HepG2 (cell line): Measurements from ENCODE around the gene E2F1. TPM values are rescaled to one million over a fixed set of nuclear protein-coding genes. Genes with fewer than 3 reads are reported as not detected.

Source experiments
- CHD4 ChIP-seq: fragments of 200-600 bp; sonication (generic); IDR thresholded peaks from 2 replicates; pipeline ENCODE4 v1.7.0; 2017; ENCODE audit warnings: mild to moderate bottlenecking, low read length, borderline replicate concordance
- FOXP1 ChIP-seq, 2 experiments: fragments of 450-650 bp in 1 of 2; IDR thresholded peaks; 2 replicates each; pipeline ENCODE4 v1.6.1; 2017 to 2018; ENCODE audit warnings: antibody characterized with exemption in 1 of 2
- GMEB2 ChIP-seq: IDR thresholded peaks from 2 replicates; pipeline ENCODE4 v1.6.1; 2016; ENCODE audit warnings: missing biosample characterization, missing genetic modification reagents, low read depth
- JUN ChIP-seq: sonication (generic); formaldehyde crosslinking; IDR thresholded peaks from 2 replicates; pipeline ENCODE4 v1.4.0; 2020; ENCODE audit warnings: mild to moderate bottlenecking, missing genetic modification reagents
- MBD4 ChIP-seq: IDR thresholded peaks from 2 replicates; pipeline ENCODE4 v1.6.1; 2012; ENCODE audit warnings: low read length, inconsistent platforms, borderline replicate concordance
- RBAK ChIP-seq: sonication (generic); formaldehyde crosslinking; IDR thresholded peaks from 2 replicates; pipeline ENCODE4 v1.5.1; 2020; ENCODE audit warnings: mild to moderate bottlenecking, missing genetic modification reagents
- TP53 ChIP-seq: sonication (generic); formaldehyde crosslinking; conservative IDR thresholded peaks from 2 replicates; pipeline ENCODE4 v1.4.0; 2020; ENCODE audit warnings: missing genetic modification reagents
- ZBTB1 ChIP-seq: sonication (generic); formaldehyde crosslinking; IDR thresholded peaks from 2 replicates; pipeline ENCODE4 v1.4.0; 2020; ENCODE audit warnings: missing genetic modification reagents, borderline replicate concordance
- ZBTB3 ChIP-seq: sonication (generic); formaldehyde crosslinking; IDR thresholded peaks from 2 replicates; pipeline ENCODE4 v1.4.0; 2020; ENCODE audit warnings: low read depth, mild to moderate bottlenecking, moderate library complexity, missing genetic modification reagents, borderline replicate concordance
- ZFP37 ChIP-seq: sonication (generic); formaldehyde crosslinking; IDR thresholded peaks from 2 replicates; pipeline ENCODE4 v1.4.0; 2020; ENCODE audit warnings: missing genetic modification reagents, borderline replicate concordance
- ZFP62 ChIP-seq: sonication (generic); formaldehyde crosslinking; IDR thresholded peaks from 2 replicates; pipeline ENCODE4 v1.4.0; 2020; ENCODE audit warnings: missing genetic modification reagents
- ZFP82 ChIP-seq: sonication (generic); formaldehyde crosslinking; IDR thresholded peaks from 2 replicates; pipeline ENCODE4 v1.5.1; 2020; ENCODE audit warnings: mild to moderate bottlenecking, missing genetic modification reagents, borderline replicate concordance
- ZNF17 ChIP-seq: sonication (generic); formaldehyde crosslinking; IDR thresholded peaks from 2 replicates; pipeline ENCODE4 v1.5.0; 2020; ENCODE audit warnings: mild to moderate bottlenecking, missing genetic modification reagents
- ZNF317 ChIP-seq: sonication (generic); formaldehyde crosslinking; IDR thresholded peaks from 2 replicates; pipeline ENCODE4 v1.5.0; 2020; ENCODE audit warnings: mild to moderate bottlenecking, missing genetic modification reagents
- ZNF337 ChIP-seq: sonication (generic); formaldehyde crosslinking; IDR thresholded peaks from 2 replicates; pipeline ENCODE4 v1.5.1; 2020; ENCODE audit warnings: missing genetic modification reagents, low read depth, mild to moderate bottlenecking, borderline replicate concordance
- ZNF34 ChIP-seq: sonication (generic); formaldehyde crosslinking; IDR thresholded peaks from 2 replicates; pipeline ENCODE4 v1.4.0; 2020; ENCODE audit warnings: mild to moderate bottlenecking, missing genetic modification reagents, borderline replicate concordance
- ZNF543 ChIP-seq: sonication (generic); formaldehyde crosslinking; IDR thresholded peaks from 2 replicates; pipeline ENCODE4 v1.4.0; 2020; ENCODE audit warnings: mild to moderate bottlenecking, missing genetic modification reagents
- ZNF629 ChIP-seq: sonication (generic); formaldehyde crosslinking; conservative IDR thresholded peaks from 2 replicates; pipeline ENCODE4 v1.5.0; 2020; ENCODE audit warnings: missing genetic modification reagents
- ZNF678 ChIP-seq: sonication (generic); formaldehyde crosslinking; IDR thresholded peaks from 2 replicates; pipeline ENCODE4 v1.4.0; 2020; ENCODE audit warnings: mild to moderate bottlenecking, missing genetic modification reagents
- ZNF850 ChIP-seq: sonication (generic); formaldehyde crosslinking; conservative IDR thresholded peaks from 2 replicates; pipeline ENCODE4 v1.9.0; 2021; ENCODE audit warnings: mild to moderate bottlenecking, missing genetic modification reagents
- ZSCAN20 ChIP-seq: sonication (generic); formaldehyde crosslinking; IDR thresholded peaks from 2 replicates; pipeline ENCODE4 v1.4.0; 2020; ENCODE audit warnings: missing genetic modification reagents, mild to moderate bottlenecking, borderline replicate concordance
- polyA plus RNA-seq, 8 experiments: library from polyadenylated mRNA; depleted of rRNA in 3 of 8; stranded (reverse) in 7 of 8; unstranded in 1 of 8; fragments of >200 nt; fragmentation: Illumina TruSeq in 4 of 8; extraction: Trizol in 4 of 8; gene quantifications; 2 replicates each; pipeline versions ENCODE4 v1.2.1 to v1.2.3, GENCODE V29; 2011 to 2016; ENCODE audit warnings: low read depth in 4 of 8, missing spikeins in 1 of 8, mixed read lengths in 1 of 8; ENCODE audit not compliant: insufficient read depth in 1 of 8
- total RNA-seq, 5 experiments: library from RNA; depleted of rRNA; stranded (reverse); fragments of >200 nt; fragmentation: Illumina TruSeq; extraction: Trizol; gene quantifications; 2 replicates each; pipeline ENCODE4 v1.2.3, GENCODE V29; 2016; ENCODE audit warnings: low read depth in 1 of 5
- TF ChIP-seq, protein P1 (sequence below): sonication (generic); formaldehyde crosslinking; IDR thresholded peaks from 2 replicates; pipeline ENCODE4 v1.4.0; 2020; ENCODE audit warnings: missing genetic modification reagents

Gene E2F1
- total and polyA plus RNA-seq, 2 of the 13 experiments (the other 11 are each of a cell fraction or from before 2014, with no cell fraction given): 25.5 to 39.4 TPM

- TF ChIP-seq GMEB2 (CRISPR knock-in tag): no peak
- TF ChIP-seq JUN (CRISPR knock-in tag): 0 out of 2 replicates have a peak, but pooled peaks have one; percentile 1
- TF ChIP-seq ZNF317 (CRISPR knock-in tag): no peak
- no peak for TF ChIP-seq RBAK (CRISPR knock-in tag)
- 0 out of 2 replicates have a peak, but pooled peaks have one; percentile 33 for TF ChIP-seq ZNF543 (CRISPR knock-in tag)
- TF ChIP-seq MBD4: no peak
- 0 out of 2 replicates have a peak, but pooled peaks have one; percentile 17 for TF ChIP-seq CHD4
- TF ChIP-seq FOXP1 (IDR thresholded peaks at IDR 0.05): no peak
- TF ChIP-seq FOXP1 (CRISPR knock-in tag; IDR thresholded peaks at IDR 0.05): no peak
- TF ChIP-seq, protein P1, sequence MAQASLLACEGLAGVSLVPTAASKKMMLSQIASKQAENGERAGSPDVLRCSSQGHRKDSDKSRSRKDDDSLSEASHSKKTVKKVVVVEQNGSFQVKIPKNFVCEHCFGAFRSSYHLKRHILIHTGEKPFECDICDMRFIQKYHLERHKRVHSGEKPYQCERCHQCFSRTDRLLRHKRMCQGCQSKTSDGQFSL: no peak
- TF ChIP-seq ZNF629 (CRISPR knock-in tag): peak; percentile 37; the same call in 1 of the 2 replicates
- peak; percentile 60; the same call in 1 of the 2 replicates for TF ChIP-seq ZSCAN20 (CRISPR knock-in tag)
- no peak for TF ChIP-seq ZBTB3 (CRISPR knock-in tag)
- no peak for TF ChIP-seq ZFP62 (CRISPR knock-in tag)
- TF ChIP-seq ZNF678 (CRISPR knock-in tag): no peak
- TF ChIP-seq ZNF337 (CRISPR knock-in tag): no peak
- TF ChIP-seq ZBTB1: no peak
- no peak for TF ChIP-seq ZFP37 (CRISPR knock-in tag)
- TF ChIP-seq TP53 (CRISPR knock-in tag): peak; percentile 73; the same call in 1 of the 2 replicates
- TF ChIP-seq ZNF17 (CRISPR knock-in tag): no peak
- TF ChIP-seq ZFP82 (CRISPR knock-in tag): 0 out of 2 replicates have a peak, but pooled peaks have one; percentile 8
- no peak for TF ChIP-seq ZNF850
- no peak for TF ChIP-seq ZNF34 (CRISPR knock-in tag)
Observed at GRCh38 chr20:33689493-33689892, 3.3 kb upstream of the E2F1 start (continued).
